Measurements from ENCODE around the gene POLR1F.

POLR1F gene

DNA sequence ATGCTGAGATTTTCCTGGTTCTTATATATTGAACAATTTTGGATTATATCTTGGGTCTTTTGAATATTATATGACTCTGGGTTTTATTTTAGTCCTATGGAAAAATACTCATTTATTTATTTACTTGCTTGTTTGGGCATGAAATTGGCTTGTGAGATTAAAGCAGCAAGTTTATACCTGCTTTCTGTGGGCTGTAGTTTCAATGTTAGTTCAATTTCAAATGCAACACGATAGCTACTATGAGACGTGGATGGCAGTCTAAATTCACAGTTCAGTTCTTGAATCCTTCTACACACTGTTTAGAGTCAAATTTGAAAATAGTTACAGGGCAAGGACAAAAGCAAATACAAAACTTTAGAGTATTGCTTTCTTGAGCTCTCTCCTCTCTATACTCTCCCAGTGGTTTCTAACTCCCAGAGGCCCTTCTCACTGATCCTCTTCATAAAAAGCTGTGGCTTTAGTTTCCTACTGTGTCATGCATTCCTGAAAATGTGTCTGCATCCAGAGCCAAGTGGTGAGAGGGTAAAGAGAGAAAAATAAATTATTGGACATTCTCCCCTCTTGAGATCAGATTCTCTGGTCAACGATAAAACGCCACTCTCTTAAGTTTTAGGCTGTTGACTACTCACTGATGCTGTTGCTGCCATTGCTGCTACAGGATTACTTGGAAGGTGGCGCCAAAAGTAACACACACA is 34.4 kb downstream of the POLR1F start:
- DNase-seq: no peak

DNA sequence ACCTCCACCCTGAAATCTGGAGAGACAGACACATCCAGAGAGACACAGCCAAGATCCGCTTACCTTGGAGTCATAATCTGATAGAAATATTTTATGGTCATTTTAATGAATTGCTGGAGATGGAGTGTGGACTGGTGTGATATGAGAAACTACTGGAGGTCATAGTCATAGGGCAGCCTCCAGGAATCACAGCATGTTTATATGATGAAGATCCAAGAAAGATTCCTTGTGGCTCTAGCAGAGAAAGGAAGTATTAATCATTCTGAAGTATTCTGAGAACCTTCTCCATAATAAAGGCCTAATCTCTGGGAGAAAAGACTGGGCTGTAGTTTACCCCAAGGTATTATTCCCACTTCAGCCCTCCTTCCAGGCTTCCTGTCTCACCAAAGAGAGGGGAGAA is 38.0 kb downstream of the POLR1F start:
- no peak for DNase-seq

DNA sequence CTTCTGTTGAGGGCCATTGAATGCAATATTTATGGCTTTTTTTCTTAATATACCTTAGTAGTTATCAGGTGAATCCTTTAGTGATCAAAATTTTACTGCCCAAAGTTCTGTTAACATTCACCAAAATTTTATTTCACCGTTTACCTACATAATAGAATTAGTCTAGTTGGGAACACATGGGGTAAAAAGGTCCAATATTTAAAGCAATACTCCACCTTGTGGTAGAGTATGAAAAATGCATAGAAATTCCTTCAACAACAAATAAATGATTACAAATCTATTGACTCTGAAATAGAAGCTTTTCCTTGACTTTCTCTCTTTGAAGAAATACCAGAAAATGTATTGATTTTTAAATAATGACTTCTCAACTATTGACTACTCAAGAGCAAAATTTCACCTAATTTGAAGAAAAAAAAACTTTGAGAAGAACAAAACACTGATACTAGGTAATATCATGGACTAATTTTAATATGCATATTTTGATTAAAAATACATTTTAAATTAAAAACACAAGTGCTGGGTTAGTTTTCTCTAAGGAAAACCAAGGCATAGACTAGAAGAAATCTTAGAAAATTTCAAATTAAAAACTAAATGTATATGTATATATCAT is 43.3 kb downstream of the POLR1F start:
- peak; percentile 61 for DNase-seq

DNA sequence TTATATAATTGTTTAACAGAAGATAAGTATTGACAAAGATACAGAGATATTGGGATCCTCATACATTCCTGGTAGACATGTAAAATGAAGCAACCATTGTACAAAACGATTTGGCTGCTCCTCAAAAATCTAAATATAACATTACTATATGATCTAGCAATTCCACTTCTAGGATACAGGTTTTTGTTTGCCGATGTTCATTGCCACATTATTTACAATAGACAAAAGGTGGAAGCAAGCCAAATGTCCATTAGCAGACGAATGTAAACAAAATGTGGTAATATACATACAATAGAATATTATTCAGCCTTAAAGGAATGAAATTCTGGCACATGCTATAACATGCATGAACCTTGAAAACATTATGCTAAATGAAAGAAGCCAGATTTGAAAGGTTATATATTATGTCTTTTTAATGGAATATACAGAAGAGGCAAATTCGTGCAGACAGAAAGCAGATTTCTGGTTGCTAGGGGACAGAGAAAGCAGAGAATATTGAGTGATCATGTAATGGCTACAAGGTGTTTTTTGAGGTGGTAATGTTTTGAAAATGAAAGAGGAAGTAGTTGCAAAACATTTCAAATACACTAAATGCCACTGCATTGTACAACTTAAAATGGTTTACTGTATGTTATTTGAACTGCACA is 44.9 kb downstream of the POLR1F start:
- DNase-seq: peak; percentile 22

DNA sequence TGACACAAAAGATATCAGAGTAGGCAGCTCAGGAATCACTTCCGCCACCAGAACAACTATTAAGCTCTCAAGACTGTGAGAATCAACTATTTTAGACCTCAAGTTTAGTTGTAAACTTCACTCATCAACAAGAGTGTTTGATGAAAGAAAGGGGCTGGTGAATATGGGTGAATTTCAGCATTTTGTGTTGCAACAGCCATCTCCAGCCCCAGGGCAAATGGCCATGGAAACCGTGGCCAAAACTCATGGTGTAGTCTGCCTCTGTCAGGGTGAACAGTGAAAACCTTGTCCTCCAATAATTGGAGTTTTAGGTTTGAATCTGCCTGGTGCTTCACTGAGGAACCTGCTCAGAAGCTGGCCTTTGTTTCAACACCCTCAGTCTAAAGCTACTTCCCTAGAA is 60.0 kb downstream of the POLR1F start:
- no peak for DNase-seq
